22Rv1 (cell line): ENCODE results near the gene NAV2.

Experiments used
- H3K27ac ChIP-seq: fragments of 450-650 bp; 2 replicates; pipeline ENCODE4 v1.5.1; 2017
- CTCF ChIP-seq: fragments of 450-650 bp; IDR thresholded peaks from 2 replicates; pipeline ENCODE4 v1.5.1; 2017; ENCODE audit warnings: mild to moderate bottlenecking
- ZFX ChIP-seq: fragments of 450-650 bp; IDR thresholded peaks from 2 replicates; pipeline ENCODE4 v1.6.1; 2017; ENCODE audit warnings: antibody characterized with exemption, borderline replicate concordance

Gene NAV2

DNA sequence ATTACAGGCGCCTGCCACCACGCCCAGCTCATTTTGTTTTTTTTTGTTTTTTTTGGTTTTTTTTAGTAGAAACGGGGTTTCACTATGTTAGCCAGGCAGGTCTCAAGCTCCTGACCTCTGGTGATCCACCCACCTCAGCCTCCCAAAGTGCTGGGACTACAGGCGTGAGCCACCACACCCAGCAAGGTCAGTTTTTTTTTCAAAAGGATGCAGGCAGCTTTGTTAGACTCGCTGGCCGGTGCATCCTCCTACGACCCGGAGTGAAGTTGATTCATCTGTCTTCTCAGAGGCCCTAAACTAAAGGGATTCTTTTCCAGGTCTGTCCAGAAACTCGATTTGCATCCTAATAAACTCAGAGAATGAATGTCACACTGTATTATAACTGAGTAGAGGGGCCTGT, 265.3 kb downstream of the NAV2 start:
- no peak overlapping the region for H3K27ac ChIP-seq
- TF ChIP-seq ZFX (no peak), CTCF (no peak)

DNA sequence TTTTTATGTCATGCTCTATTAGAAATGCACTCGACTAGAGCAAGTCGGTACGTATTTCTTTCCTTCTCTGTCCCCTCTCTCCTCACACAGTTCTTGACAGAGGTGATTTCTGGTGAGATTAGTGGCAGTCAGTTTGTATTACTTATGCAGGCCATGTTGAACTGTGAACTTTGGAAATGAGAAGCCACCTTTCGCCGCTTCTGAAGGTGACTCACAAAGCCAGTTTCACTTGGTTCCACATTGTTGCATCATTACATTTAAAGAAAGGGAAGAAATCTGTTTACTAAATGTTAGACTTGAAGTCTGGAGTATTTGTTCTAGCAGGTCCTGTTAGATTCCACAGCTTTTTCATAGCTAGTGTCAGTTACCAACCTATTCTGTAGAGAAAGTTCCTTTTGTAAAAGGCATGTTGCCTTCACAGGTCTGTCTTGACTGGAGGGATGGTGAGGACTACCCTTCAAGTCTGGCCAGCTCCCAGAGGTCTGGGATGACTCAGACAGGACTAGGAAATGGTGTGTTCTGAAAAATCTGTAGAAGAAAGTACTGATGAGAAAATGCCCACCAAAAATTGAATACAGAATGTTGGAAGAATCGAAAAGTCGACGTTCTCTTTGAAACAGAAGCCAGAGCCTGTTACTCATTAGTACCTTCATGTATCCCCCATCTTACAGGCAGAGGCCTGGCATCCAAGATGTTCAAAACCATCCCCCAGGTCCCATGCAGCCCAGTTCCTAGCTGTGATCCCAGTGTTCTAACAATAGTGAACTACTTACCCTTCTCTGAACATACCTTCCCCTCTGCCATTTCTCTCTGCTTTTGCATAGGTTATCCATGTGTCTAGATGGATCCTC, 266.3 kb downstream of the NAV2 start:
- TF ChIP-seq ZFX (no peak), CTCF (no peak)
- no peak overlapping the region for H3K27ac ChIP-seq

GRCh38 chr11:19979519-19979845, 266.8 kb downstream of the NAV2 start:
- no peak overlapping the region for H3K27ac ChIP-seq
- TF ChIP-seq CTCF (no peak), ZFX (no peak)

DNA sequence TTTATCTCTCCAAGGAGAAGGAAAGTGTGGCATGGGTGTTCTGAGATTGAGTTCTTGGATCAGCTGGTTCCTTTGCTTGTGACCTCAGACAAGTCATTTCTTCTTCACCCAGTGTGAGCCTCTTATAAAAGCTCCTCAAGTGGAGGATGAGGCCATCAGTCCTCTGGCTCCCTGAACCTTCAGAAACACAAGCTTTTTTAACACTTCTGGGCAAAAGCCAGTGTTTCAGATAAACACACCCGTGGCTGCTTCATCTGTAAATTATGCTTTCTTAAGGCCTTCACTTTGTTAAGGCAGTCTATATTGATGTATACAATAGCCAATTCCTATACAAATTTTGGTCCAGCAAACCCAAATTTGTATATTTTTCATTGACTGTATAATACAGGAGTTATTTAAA, 267.8 kb downstream of the NAV2 start:
- TF ChIP-seq ZFX = no peak
- TF ChIP-seq CTCF = no peak
- H3K27ac ChIP-seq = no peak overlapping the region

GRCh38 chr11:19980957-19981669, 268.5 kb downstream of the NAV2 start:
- no peak overlapping the region for H3K27ac ChIP-seq
- TF ChIP-seq CTCF (no peak), ZFX (no peak)

DNA sequence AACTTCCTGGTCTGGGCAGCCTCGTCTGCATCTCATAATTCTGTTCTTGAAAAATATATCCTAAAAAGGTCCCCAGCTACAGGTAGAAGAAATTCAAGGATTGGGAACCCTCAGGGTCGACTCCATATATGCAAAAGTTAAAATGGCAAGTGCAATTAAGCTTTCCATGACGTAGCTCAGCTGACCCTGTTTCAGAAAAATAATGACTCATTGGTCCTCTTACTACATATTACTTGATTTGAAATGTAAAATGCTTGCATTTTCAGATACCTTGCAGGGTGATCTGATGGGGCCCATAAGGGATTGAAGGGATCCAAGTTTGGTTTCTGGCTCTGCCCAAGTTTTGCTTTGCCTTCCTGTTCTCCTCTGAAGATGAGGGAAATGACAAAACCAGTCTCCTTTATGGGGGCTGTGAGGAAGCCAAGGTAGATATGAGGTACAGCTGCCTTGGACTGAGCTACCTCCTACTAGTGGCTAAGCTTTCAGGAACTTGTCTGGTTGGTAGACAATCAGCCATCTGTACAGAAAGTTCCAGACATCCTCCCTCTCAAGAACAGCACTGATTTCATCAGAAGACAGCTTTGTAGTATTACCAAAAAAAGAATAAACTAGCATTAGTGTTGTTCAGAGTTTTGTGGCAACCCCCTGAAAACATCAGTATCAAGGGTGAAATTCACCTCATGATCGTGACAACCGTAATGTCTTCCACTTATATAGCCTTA, 270.3 kb downstream of the NAV2 start:
- no peak overlapping the region for H3K27ac ChIP-seq
- TF ChIP-seq CTCF (no peak), ZFX (no peak)
